HL-60 (cell line): ENCODE results near the gene JPH3.

Experiments
- DNase-seq, 2 experiments: peaks; one replicate each; pipeline ENCODE4 v3.0.0-alpha.2; 2010 to 2020; ENCODE audit warnings: low read depth in 1 of 2, low spot score in 1 of 2
- H3K27ac ChIP-seq: fragments of 250-450 bp; sonication (Bioruptor Pico); replicated peaks from 2 replicates; pipeline ENCODE4 v1.5.1; 2020; ENCODE audit warnings: mild to moderate bottlenecking, moderate library complexity
- H3K27me3 ChIP-seq: fragments of 250-450 bp; sonication (Bioruptor Pico); 2 replicates; pipeline ENCODE4 v1.5.1; 2021; ENCODE audit warnings: mild to moderate bottlenecking, moderate library complexity; ENCODE audit not compliant: insufficient read depth, poor library complexity, severe bottlenecking
- H3K4me3 ChIP-seq: replicated peaks from 2 replicates; pipeline ENCODE4 v1.5.1; 2011; ENCODE audit warnings: mild to moderate bottlenecking, control low read depth, low read length; ENCODE audit not compliant: insufficient read depth
- CTCF ChIP-seq: IDR thresholded peaks from one replicate; pipeline ENCODE4 v1.5.1; 2011; ENCODE audit warnings: low read length, control low read depth, inconsistent platforms; ENCODE audit not compliant: insufficient read depth
- GABPA ChIP-seq: IDR thresholded peaks from 2 replicates; pipeline ENCODE4 v1.6.1; 2012; ENCODE audit warnings: low read depth
- POLR2AphosphoS5 ChIP-seq: IDR thresholded peaks from 2 replicates; pipeline ENCODE4 v1.6.1; 2012; ENCODE audit warnings: low read depth
- REST ChIP-seq: IDR thresholded peaks from 2 replicates; pipeline ENCODE4 v1.6.1; 2012; ENCODE audit warnings: low read depth; ENCODE audit not compliant: insufficient replicate concordance
- SPI1 ChIP-seq: IDR thresholded peaks from 2 replicates; pipeline ENCODE4 v1.6.1; 2012; ENCODE audit warnings: low read depth, mild to moderate bottlenecking, borderline replicate concordance

The JPH3 gene

GRCh38 chr16:87636741-87637140 is 34.4 kb downstream of the JPH3 start:
- no peaks in the 10 kb centered on the region for H3K27me3 ChIP-seq
- TF ChIP-seq REST: no peak
- no peak for TF ChIP-seq CTCF
- no peak for TF ChIP-seq GABPA
- no peak for TF ChIP-seq SPI1
- TF ChIP-seq POLR2AphosphoS5: no peak
- H3K27ac ChIP-seq: no peak overlapping the region
- H3K4me3 ChIP-seq: no peak overlapping the region
- DNase-seq: no peak

- Histone ChIP-seq H3K27ac (no peak overlapping the region), H3K4me3 (no peak overlapping the region), H3K27me3 (no peaks in the 10 kb centered on the region)
- no peak for DNase-seq
- TF ChIP-seq SPI1 (no peak), GABPA (no peak), REST (no peak), CTCF (no peak), POLR2AphosphoS5 (no peak)
Measured at GRCh38 chr16:87637357-87637756, 35.0 kb downstream of the JPH3 start.

DNA sequence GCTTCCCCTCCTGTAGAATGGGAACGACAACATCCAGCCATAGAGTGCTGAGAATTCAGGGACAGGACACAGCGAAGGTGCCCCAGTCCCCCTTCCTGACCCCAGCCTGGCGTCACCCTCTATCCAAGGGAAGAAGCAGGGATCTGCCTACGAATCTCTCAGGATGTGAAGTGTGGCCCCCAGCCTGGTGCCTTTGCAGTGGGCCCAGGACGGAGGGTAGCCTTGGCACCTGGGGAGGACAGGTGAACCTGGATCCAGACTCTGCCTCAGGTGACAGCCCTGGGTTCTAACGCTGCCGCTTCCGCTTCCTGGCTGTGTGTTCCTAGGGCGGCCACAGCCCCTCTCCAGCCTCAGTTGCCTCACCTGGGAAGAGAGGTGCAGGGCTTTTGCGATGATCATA is 36.4 kb downstream of the JPH3 start:
- TF ChIP-seq CTCF (no peak), REST (no peak), SPI1 (no peak), POLR2AphosphoS5 (no peak), GABPA (no peak)
- no peak for DNase-seq
- no peaks in the 10 kb centered on the region for H3K27me3 ChIP-seq
- H3K4me3 ChIP-seq: no peak overlapping the region
- H3K27ac ChIP-seq: no peak overlapping the region
